Measurements from ENCODE around the gene KCNS1.

DNA sequence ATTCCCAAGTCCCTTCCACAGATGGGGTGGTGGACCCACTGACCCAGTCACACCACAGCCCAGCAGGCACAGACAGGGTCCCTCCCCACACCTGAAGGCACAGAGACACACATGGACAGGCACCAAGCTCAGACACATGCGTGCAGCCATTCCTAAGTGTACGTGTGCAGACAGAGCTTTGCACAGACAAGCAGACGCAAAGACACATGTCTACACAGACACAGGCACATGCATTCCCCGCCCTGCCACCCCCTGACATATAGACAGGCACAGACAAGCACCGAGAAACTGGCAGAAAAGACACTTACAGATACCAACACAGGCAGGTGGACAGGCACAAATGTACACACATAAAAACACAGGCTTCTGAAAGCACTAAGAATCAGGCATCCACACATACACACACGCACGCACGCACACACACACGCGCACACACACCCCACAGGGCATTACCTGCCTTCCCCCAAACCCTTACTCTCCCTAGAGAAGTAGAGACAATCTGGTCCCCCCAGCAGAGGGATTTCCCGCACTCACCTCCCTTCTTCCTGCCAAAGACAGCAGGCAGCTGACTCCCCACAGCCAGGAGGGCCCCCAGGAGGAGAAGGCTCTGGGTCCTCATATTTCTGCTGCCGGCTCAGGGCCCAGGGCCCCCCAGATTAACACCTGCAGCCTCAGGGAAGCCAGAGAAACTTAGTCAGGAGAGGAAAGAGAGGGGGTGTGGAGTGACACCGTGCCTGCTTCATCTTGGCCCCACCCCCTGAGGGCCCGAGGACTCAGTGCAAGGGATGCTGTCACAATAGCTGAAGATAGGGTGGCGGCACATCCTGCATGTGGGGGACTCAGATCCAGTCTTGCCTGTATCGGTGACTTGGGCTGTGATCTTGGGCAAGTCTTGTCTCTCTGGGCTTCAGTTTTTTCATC lies 13.8 kb upstream of the KCNS1 start, which contains the start of gene WFDC5:
- TF ChIP-seq, protein P1, sequence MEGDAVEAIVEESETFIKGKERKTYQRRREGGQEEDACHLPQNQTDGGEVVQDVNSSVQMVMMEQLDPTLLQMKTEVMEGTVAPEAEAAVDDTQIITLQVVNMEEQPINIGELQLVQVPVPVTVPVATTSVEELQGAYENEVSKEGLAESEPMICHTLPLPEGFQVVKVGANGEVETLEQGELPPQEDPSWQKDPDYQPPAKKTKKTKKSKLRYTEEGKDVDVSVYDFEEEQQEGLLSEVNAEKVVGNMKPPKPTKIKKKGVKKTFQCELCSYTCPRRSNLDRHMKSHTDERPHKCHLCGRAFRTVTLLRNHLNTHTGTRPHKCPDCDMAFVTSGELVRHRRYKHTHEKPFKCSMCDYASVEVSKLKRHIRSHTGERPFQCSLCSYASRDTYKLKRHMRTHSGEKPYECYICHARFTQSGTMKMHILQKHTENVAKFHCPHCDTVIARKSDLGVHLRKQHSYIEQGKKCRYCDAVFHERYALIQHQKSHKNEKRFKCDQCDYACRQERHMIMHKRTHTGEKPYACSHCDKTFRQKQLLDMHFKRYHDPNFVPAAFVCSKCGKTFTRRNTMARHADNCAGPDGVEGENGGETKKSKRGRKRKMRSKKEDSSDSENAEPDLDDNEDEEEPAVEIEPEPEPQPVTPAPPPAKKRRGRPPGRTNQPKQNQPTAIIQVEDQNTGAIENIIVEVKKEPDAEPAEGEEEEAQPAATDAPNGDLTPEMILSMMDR (IDR thresholded peaks at IDR 0.05): no peak
- TF ChIP-seq POLR2A (IDR thresholded peaks at IDR 0.05) (no peak), POLR2AphosphoS5 (IDR thresholded peaks at IDR 0.05) (no peak)
